Transverse colon (tissue), 3 donors: ENCODE measurements around the gene C3orf20.

Experiments used
- CTCF ChIP-seq, 5 experiments: fragments of 200-600 bp in 3 of 5; fragments of 450-650 bp in 2 of 5; sonication (generic) in 3 of 5; IDR thresholded peaks; 1 replicate in 2 of 5; 2 replicates in 3 of 5; pipeline ENCODE4 v1.5.1; 2016 to 2017; ENCODE audit warnings: antibody characterized with exemption in 5 of 5, inconsistent platforms in 3 of 5, mild to moderate bottlenecking in 2 of 5, moderate library complexity in 1 of 5
- POLR2A ChIP-seq: fragments of 450-650 bp; IDR thresholded peaks from one replicate; pipeline ENCODE4 v1.6.1; 2016; ENCODE audit warnings: antibody characterized with exemption, mild to moderate bottlenecking, moderate library complexity

GRCh38 chr3:14647976-14648955, 26.7 kb upstream of the C3orf20 start:
- no peak for TF ChIP-seq CTCF (IDR thresholded peaks at IDR 0.05)
- no peak for TF ChIP-seq POLR2A
